Measurements from ENCODE around the gene WASL.

DNA sequence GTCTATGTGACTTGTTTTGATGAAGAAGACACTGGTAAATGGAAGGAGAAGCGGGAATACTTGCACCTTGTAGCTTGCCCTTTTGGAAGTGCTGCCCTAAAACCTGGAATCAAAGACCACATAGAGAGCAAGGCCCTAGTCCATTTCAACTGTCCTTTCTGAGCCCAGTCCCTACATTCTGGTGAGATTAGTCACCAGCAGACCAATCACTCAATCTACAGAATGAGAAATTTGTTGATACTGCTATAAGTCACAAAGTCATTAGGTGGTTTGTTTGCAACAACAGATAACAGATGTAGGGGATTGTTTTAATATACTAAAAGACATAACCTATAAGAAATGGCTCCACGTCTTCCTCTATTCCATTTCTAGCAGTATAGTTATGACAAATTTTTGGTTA lies 33.6 kb downstream of the WASL start:
- TF ChIP-seq EP300 (IDR thresholded peaks at IDR 0.05): no peak
- TF ChIP-seq, protein P1, sequence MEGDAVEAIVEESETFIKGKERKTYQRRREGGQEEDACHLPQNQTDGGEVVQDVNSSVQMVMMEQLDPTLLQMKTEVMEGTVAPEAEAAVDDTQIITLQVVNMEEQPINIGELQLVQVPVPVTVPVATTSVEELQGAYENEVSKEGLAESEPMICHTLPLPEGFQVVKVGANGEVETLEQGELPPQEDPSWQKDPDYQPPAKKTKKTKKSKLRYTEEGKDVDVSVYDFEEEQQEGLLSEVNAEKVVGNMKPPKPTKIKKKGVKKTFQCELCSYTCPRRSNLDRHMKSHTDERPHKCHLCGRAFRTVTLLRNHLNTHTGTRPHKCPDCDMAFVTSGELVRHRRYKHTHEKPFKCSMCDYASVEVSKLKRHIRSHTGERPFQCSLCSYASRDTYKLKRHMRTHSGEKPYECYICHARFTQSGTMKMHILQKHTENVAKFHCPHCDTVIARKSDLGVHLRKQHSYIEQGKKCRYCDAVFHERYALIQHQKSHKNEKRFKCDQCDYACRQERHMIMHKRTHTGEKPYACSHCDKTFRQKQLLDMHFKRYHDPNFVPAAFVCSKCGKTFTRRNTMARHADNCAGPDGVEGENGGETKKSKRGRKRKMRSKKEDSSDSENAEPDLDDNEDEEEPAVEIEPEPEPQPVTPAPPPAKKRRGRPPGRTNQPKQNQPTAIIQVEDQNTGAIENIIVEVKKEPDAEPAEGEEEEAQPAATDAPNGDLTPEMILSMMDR (IDR thresholded peaks at IDR 0.05): no peak
